Activated naive CD4-positive, alpha-beta T cell treated with anti-CD3 and anti-CD28 coated beads, Interleukin-2, amount 50 U/mL, for 24 hours (primary cell): ENCODE measurements around the gene KIAA0319L.
A peak's percentile ranks its signal among the peaks of the same experiment; 100 is the strongest.
"Not testable (repeated sequence)": the region's sequence is repeated elsewhere in the genome, so short reads cannot be mapped to it uniquely, and the experiment has no call there.

Experiments used
- H3K27ac Mint-ChIP-seq: one replicate; pipeline ENCODE4 v1.8.0; 2021; ENCODE audit warnings: mild to moderate bottlenecking, mixed read lengths
- H3K27me3 Mint-ChIP-seq: one replicate; pipeline ENCODE4 v1.8.0; 2021; ENCODE audit warnings: mixed read lengths
- H3K36me3 Mint-ChIP-seq: one replicate; pipeline ENCODE4 v1.8.0; 2021; ENCODE audit warnings: mixed read lengths
- H3K4me1 Mint-ChIP-seq: one replicate; pipeline ENCODE4 v1.8.0; 2021; ENCODE audit warnings: mixed read lengths
- H3K4me3 Mint-ChIP-seq: one replicate; pipeline ENCODE4 v1.8.0; 2021; ENCODE audit warnings: mild to moderate bottlenecking, mixed read lengths
- H3K9me3 Mint-ChIP-seq: one replicate; pipeline ENCODE4 v1.8.0; 2021; ENCODE audit warnings: mixed read lengths

Gene KIAA0319L

DNA sequence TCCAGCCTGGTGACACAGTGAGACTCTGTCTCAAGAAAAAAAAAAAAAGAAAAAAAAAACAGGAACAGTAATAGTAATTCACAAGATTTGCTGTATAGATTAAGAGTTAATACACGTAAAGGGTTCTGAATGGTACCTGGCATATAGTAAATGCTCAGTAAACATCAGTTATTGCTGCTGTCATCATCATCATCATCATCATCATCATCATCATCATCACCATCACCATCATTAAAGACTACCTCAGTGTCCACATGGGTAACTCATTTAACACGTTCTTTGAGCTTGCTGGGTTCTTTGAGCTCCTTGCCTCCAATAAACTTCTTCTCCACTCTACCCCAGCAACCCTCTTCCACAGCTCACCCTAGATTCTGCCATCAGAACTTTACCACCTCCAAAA, 55.0 kb downstream of the KIAA0319L start:
- H3K27ac Mint-ChIP-seq, result no peak overlapping the region
- H3K27me3 Mint-ChIP-seq, result no peaks in the 10 kb centered on the region
- H3K9me3 Mint-ChIP-seq, result no peaks in the 10 kb centered on the region
- no peak overlapping the region for H3K4me3 Mint-ChIP-seq
- H3K4me1 Mint-ChIP-seq, result peaks cover 76% of the 10 kb centered on the region
- H3K36me3 Mint-ChIP-seq, result peaks cover 6% of the 10 kb centered on the region

DNA sequence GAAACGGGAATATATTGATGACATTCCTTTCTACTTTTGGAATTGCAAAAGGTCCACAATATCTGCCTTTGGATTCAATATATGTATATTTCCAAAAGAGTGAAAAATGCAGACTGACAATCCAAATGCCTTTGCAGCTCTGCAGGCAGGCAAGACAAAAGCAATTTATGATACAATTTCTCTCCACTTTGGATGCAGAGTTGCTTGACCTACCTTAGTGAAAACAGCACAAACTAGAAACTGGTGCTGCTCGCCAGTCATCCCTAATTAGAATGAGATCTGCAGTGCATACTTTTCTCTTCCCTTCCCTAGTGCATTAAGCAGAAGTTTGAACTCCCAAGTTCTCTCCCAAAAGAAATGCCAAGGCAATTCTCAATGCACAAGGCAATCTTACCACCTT, 56.8 kb downstream of the KIAA0319L start:
- peak overlapping the region; percentile 20 for H3K27ac Mint-ChIP-seq
- H3K4me3 Mint-ChIP-seq, result no peak overlapping the region
- no peaks in the 10 kb centered on the region for H3K9me3 Mint-ChIP-seq
- H3K4me1 Mint-ChIP-seq, result peaks cover 58% of the 10 kb centered on the region
- no peaks in the 10 kb centered on the region for H3K27me3 Mint-ChIP-seq
- H3K36me3 Mint-ChIP-seq, result peaks cover 8% of the 10 kb centered on the region

DNA sequence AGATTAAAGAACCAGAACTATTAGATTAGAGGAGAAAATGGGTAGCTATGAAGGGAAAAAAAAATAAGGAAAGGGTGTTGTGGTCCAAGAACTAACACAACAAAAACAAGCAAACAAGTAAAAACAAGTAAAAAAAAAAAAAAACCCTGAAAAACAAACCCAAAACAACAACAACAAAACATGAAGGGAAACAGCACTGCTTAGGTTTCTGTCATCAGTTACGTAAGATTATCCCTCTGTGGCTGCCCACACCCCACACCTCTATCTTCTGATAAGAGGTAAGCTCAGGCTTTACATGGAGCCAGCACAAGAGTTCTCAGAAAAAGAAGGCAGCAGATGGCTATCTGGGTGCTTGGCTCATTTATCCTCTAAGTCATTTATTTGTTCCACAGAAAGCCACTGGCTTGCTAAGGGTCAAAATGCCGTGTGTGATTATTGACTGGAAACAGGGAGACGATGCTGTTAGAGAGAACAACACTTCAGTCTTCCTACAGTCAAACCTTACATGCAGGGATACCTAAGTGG, 57.5 kb downstream of the KIAA0319L start:
- H3K9me3 Mint-ChIP-seq, result no peaks in the 10 kb centered on the region
- H3K4me1 Mint-ChIP-seq, result peaks cover 51% of the 10 kb centered on the region
- H3K4me3 Mint-ChIP-seq, result no peak overlapping the region
- peaks cover 8% of the 10 kb centered on the region for H3K36me3 Mint-ChIP-seq
- H3K27me3 Mint-ChIP-seq, result no peaks in the 10 kb centered on the region
- H3K27ac Mint-ChIP-seq, result no peak overlapping the region

DNA sequence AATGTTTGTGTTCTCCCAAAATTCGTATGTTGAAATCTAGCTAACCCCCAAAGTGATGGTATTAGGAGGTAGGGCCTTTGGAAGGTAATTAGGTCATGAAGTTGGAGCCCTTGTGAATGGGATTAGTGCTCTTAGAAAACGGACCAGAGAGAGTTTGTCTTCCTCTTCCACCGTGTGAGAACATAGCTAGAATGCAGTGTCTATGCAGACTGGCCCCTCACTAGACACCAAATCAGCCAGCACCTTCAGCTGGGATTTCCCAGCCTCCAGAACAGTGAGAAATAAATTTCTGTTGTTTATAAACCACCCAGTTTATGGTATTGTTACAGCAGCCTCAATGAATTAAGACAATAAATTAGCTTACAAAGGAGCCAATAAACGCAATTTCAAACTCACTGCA, 58.0 kb downstream of the KIAA0319L start:
- H3K27ac Mint-ChIP-seq, result no peak overlapping the region
- no peaks in the 10 kb centered on the region for H3K27me3 Mint-ChIP-seq
- peaks cover 48% of the 10 kb centered on the region for H3K4me1 Mint-ChIP-seq
- peaks cover 11% of the 10 kb centered on the region for H3K36me3 Mint-ChIP-seq
- no peak overlapping the region for H3K4me3 Mint-ChIP-seq
- no peaks in the 10 kb centered on the region for H3K9me3 Mint-ChIP-seq

DNA sequence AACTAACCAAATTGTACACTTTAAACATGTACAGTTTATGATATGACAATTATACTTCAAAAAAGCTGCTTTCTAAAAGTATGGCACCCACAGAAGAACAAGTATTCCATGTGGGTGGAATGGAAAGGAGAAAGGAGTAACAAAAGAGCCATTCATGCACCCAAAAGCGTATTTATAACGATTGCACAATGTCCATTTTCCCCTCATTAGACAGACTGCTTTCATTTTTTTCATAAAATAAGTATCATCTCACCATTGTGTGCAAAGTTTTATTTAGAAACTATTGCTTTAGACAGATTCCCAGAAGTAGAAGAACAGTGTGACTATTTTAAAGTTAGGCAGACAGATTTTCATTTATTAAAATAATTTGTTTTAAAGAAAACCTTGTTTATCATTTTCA, 59.6 kb downstream of the KIAA0319L start:
- Mint-ChIP-seq H3K27ac (no peak overlapping the region), H3K4me3 (no peak overlapping the region), H3K9me3 (no peaks in the 10 kb centered on the region), H3K27me3 (no peaks in the 10 kb centered on the region), H3K4me1 (peaks cover 37% of the 10 kb centered on the region), H3K36me3 (peaks cover 13% of the 10 kb centered on the region)

DNA sequence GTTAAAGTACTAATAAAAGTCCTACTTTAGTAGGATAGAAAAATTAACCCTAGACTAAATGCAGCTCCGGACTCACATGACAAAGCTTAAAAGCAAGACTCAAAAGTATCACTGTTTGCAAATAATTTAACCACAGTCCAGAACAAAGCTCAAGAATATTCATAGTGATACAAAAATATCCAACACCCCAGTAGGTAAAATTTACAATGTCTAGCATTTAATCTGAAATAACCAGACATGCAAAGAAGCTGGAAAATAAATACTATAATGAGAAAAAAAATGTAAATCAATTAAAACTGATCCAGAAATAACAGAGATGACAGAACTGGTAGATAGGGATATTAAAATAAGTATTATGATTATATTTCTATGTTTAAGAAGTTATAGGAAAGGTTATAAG, 67.0 kb downstream of the KIAA0319L start:
- no peak overlapping the region for H3K27ac Mint-ChIP-seq

DNA sequence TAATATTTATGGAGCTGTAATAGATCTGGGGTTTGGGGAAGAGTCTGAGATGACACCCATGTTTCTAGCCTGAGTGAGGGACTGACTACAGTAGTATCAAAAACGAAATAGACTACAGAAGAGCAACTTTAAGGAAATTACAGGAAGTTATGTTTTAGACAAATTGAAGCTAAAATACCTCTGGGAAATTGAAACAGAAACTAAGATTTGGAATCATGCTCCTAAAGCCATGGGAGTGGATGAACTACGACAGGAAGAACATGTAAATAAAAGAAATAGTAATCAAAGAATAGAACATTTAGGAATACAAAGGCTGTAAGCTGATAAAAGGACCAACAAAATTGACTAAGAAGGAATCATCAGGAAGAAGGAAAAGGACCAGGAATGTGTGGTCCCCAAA, 68.9 kb downstream of the KIAA0319L start:
- no peaks in the 10 kb centered on the region for H3K27me3 Mint-ChIP-seq
- peaks cover 18% of the 10 kb centered on the region for H3K4me1 Mint-ChIP-seq
- H3K36me3 Mint-ChIP-seq, result peaks cover 30% of the 10 kb centered on the region
- H3K27ac Mint-ChIP-seq, result no peak overlapping the region
- H3K4me3 Mint-ChIP-seq, result peak overlapping the region; percentile 0
- H3K9me3 Mint-ChIP-seq, result peaks cover 8% of the 10 kb centered on the region

More for the DNA sequence above, 67.0 kb downstream of the KIAA0319L start:
- no peaks in the 10 kb centered on the region for H3K27me3 Mint-ChIP-seq
- H3K4me3 Mint-ChIP-seq, result no peak overlapping the region
- peaks cover 18% of the 10 kb centered on the region for H3K4me1 Mint-ChIP-seq
- H3K9me3 Mint-ChIP-seq, result peaks cover 8% of the 10 kb centered on the region
- peaks cover 35% of the 10 kb centered on the region for H3K36me3 Mint-ChIP-seq

DNA sequence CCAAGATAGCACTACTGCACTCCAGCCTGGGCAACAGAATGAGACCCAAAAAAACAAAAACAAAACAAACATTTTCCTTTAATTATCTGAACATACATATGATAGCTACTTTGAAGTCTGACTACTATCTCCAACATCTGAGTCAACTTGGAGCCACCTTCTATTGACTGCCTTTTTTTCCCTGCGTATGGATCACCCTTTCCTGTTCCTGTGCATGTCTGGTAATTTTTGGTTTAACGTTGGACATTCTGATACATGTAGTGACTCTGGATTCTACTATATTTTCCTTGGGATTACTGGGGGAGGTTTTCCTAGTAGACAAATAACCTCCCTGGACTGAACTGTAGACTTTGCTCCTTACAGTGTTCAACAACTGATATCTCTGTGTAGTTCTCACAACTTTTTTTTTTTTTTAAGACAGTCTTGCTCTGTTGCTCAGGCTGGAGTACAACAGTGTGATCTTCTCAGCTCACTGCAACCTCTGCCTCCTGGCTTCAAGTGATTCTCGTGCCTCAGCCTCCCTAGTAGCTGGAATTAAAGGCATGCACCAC, 70.3 kb downstream of the KIAA0319L start:
- Mint-ChIP-seq H3K36me3 (peaks cover 33% of the 10 kb centered on the region), H3K27me3 (no peaks in the 10 kb centered on the region), H3K4me1 (peaks cover 18% of the 10 kb centered on the region), H3K4me3 (no peak overlapping the region), H3K27ac (no peak overlapping the region), H3K9me3 (peaks cover 8% of the 10 kb centered on the region)

DNA sequence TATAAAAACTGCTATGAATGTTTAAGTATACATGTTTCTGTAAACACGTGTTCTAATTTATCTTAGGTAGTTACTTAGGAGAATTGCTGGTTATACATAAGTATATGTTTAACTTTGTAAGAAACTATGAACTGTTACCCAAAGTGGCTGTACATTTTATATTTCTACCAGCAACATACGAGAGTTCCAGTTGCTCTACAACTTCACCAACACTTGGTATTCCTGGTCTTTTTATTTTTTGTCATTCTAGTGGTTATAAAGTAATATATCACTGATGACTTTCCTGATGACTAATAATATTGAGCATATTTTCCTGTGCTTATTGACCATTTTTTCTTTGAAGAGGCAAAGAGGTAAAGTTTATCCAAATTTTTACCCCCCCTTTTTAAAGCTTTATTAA, 76.0 kb downstream of the KIAA0319L start:
- no peak overlapping the region for H3K4me3 Mint-ChIP-seq
- H3K4me1 Mint-ChIP-seq, result no peaks in the 10 kb centered on the region
- H3K27me3 Mint-ChIP-seq, result no peaks in the 10 kb centered on the region
- no peak overlapping the region for H3K27ac Mint-ChIP-seq
- peaks cover 18% of the 10 kb centered on the region for H3K36me3 Mint-ChIP-seq
- no peaks in the 10 kb centered on the region for H3K9me3 Mint-ChIP-seq

DNA sequence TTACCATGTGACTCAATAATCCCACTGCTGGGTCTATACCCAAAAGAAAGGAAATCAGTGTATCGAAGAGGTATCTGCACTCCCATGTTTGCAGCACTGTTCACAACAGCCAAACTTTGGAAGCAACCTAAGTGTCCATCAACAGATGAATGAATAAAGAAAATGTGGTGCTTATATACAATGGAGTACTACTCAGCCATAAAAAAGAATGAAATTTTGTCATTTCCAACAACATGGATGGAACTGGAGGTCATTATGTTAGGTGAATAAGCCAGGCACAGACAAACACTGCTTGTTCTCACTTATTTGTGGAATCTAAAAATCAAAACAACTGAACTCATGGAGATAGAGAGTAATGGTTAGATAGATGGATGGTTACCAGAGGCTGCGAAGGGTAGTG, 79.3 kb downstream of the KIAA0319L start:
- Mint-ChIP-seq H3K4me1 (no peaks in the 10 kb centered on the region), H3K36me3 (peaks cover 16% of the 10 kb centered on the region), H3K9me3 (no peaks in the 10 kb centered on the region), H3K27ac (no peak overlapping the region), H3K27me3 (no peaks in the 10 kb centered on the region), H3K4me3 (no peak overlapping the region)

DNA sequence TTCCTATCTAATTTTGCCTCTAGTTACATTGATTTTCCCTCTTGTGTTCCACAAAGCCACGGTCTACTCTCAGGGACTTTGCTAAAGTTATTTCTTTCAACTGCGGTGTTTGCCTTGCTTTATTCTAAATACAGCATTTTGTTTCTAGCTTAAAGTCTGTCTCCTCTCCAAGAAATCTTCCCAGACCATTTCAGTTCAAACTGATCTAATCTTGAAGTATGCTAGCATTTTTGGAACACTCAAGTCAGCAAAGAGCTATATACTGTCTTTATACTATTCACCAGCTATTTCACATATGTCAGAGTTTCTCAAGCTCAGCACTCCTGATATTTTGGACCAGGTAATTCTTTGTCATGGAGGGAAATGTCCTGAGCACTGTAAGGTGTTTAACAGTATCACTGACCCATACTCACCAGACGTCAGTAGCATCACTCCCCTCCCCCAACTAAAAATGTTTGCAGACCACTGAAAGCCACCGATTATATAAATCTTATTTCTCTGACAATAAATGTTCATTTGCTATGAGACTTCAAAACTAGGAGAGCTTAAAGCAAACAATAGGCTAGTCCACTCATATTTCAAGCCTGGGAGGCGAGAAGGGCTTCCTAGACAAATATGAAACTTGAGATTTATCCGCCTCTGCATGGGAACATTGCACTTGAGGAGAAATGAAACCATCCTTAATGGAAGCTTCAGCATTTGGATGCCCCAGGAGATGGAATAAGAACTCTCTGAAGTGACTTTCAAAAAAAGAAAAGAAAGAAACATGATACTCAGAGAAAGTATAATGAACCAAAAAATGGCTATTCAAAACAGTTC, 81.1 kb downstream of the KIAA0319L start:
- H3K4me1 Mint-ChIP-seq, result no peaks in the 10 kb centered on the region
- no peaks in the 10 kb centered on the region for H3K9me3 Mint-ChIP-seq
- peaks cover 18% of the 10 kb centered on the region for H3K36me3 Mint-ChIP-seq
- H3K27me3 Mint-ChIP-seq, result no peaks in the 10 kb centered on the region
- no peak overlapping the region for H3K4me3 Mint-ChIP-seq
- H3K27ac Mint-ChIP-seq, result no peak overlapping the region

DNA sequence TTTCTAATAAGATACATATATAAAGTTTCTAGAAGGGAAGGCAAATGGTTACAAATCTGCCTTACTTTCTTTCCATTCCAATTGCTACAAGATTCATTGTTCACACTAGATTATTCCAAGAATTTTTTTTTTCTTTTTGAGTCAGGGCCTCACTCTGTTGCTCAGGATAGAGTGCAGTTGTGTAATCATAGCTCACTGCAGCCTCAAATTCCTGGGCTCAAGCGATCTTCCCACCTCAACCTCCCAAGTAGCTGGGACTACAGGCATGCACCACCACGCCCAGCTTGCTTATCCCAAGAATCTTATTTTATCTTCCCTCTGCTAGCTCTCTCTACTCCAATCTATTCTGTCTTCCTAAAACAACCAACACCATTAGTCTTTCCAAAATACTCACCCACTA, 81.8 kb downstream of the KIAA0319L start:
- H3K27ac Mint-ChIP-seq, result no peak overlapping the region
- peaks cover 19% of the 10 kb centered on the region for H3K36me3 Mint-ChIP-seq
- no peaks in the 10 kb centered on the region for H3K9me3 Mint-ChIP-seq
- no peaks in the 10 kb centered on the region for H3K27me3 Mint-ChIP-seq
- no peaks in the 10 kb centered on the region for H3K4me1 Mint-ChIP-seq
- no peak overlapping the region for H3K4me3 Mint-ChIP-seq

DNA sequence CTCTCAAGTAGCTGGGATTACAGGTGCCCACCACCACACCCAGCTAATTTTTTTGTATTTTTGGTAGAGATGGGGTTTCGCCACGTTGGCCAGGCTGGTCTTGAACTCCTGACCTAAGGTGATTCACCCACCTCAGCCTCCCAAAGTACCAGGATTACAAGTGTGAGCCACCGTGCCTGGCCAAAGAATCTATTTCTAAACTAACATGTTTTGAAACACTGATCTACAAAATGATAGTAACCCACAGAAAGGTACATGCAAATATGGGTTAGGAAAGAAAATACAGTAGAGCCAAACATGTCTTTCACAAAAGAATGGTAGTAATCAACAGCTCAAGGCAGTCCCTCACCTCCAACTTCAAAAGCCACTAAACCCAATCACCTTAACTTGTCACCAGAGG, 84.0 kb downstream of the KIAA0319L start:
- not testable (repeated sequence) for H3K9me3 Mint-ChIP-seq, H3K27ac Mint-ChIP-seq, H3K4me3 Mint-ChIP-seq, H3K27me3 Mint-ChIP-seq
- Mint-ChIP-seq H3K4me1 (peaks cover 10% of the 10 kb centered on the region), H3K36me3 (peaks cover 26% of the 10 kb centered on the region)

DNA sequence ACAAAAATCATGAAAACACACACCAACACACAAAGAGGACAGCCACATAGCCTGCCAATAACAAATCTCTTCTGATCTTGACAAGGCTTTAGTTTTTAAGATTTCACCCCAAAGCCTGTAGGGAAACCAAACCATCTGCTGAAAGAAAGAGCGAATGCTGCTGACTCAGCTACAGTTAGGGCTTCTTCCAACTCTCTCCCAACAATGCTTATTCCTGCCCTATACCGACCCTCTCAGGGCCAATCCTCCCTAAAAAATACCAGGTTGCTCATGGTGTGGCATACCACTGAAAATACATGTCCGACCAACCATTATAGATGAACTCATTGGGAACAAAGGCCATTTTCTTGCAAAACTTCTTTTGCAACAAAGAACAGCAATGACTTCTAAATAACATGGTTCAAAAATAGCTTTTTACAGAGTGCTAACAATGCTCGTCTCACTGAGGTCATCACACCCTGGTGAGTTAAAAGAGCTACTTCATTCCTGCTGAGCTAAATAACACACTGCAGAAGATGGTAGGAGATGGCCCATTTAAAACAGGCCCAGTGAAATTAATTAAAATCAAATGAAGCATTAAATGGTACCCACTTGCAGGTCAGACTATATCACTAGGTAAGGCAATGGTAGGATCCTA, 86.1 kb downstream of the KIAA0319L start:
- Mint-ChIP-seq H3K36me3 (peaks cover 25% of the 10 kb centered on the region), H3K9me3 (peaks cover 2% of the 10 kb centered on the region), H3K27me3 (no peaks in the 10 kb centered on the region), H3K27ac (no peak overlapping the region), H3K4me3 (no peak overlapping the region), H3K4me1 (peaks cover 13% of the 10 kb centered on the region)

DNA sequence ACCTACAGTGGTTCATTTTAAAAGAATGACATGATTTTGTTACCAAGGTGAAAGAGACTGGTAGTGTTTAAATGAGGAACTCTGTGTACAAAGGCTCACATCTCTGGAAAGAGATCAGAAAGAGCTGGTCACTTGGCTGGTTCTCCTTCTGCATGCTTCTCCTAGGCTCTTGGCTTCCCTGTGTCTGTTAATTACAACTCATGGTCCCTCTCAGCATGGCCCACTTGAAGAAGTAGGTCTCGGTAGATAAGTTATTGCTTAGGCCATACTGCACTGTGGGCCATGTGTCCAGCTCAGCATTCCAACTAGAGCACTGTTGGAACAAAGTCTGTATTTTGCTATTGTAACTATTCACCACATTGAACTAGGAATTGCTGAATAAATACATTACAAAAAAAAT, 91.1 kb downstream of the KIAA0319L start:
- Mint-ChIP-seq H3K4me1 (peaks cover 13% of the 10 kb centered on the region), H3K9me3 (peaks cover 7% of the 10 kb centered on the region), H3K27me3 (no peaks in the 10 kb centered on the region), H3K4me3 (no peak overlapping the region), H3K27ac (no peak overlapping the region), H3K36me3 (peaks cover 48% of the 10 kb centered on the region)

DNA sequence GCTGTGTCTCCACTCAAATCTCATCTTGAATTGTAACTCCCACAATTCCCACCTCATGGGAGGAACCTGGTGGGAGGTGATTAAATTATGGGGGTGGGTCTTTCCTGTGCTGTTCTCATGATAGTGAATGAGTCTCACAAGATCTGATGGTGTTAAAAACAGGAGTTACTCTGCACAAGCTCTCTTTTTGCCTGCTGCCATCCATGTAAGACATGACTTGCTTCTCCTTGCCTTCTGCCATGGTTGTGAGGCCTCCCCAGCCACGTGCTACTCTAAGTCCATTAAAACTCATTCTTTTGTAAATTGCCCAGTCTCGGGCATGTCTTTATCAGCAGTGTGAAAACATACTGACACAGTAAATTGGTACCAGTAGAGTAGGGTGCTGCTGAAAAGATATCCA, 93.5 kb downstream of the KIAA0319L start:
- not testable (repeated sequence) for H3K27ac Mint-ChIP-seq

More for the DNA sequence above, 93.5 kb downstream of the KIAA0319L start:
- H3K27me3 Mint-ChIP-seq, H3K9me3 Mint-ChIP-seq, H3K4me3 Mint-ChIP-seq, H3K4me1 Mint-ChIP-seq: not testable (repeated sequence)
- peaks cover 44% of the 10 kb centered on the region for H3K36me3 Mint-ChIP-seq
